ENCODE measurements around the gene INHBB.

DNA sequence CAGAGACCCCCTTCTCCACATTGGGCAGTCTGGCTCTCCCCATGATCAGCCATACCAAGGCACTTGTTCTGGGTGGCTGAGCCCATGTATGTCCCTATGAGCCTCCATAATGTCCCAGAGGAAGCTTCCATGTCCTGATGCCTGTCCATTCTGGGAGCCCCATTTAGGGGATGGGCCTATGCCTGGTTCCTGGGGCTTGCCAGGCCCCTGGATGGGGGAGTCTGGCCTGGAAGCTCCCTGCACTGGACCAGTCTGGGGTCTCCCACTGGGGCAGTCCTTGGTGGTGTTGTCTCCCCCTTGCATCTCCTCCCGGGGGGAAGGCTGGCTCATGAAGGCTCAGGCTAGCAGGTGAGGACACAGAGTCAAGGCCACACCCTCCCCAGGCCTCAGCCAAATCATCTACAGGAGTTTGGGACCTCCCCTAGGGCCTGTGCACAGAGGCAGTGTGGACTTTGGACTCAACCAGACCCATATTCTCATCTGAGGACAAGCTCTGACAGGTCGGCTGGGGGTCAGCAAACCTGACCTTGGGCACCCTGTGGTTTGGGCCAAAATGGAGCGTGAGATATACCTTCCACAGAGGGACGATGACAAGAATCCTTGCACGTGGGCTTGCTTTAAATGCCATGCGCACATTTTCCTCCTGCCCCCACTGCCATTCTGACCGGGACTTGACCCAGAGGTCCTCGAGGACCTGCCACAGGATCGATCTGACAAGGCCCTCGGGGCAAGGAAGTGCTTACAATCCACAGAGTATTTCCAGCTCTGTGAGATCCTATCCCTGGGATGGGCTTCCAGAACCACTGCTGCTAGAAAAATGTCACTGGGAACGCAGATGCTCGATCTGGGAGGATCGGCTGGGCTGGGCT is 38.8 kb downstream of the INHBB start:
- TF ChIP-seq TAF1 (IDR thresholded peaks at IDR 0.05; ENCODE audit: borderline replicate concordance, low read depth, low read length) = no peak
- TF ChIP-seq POLR2A (IDR thresholded peaks at IDR 0.05; ENCODE audit: low read depth, low read length) = no peak
